HEK293 (cell line): ENCODE results near the gene TEX38.
A peak's percentile ranks its signal among the peaks of the same experiment; 100 is the strongest.

Experiments
- CTCF ChIA-PET: fragments of 350-600 bp; formaldehyde crosslinking; extraction: SDS; loops from one replicate; lab custom pipeline; 2021; ENCODE audit warnings: antibody characterized with exemption; lab: Yijun Ruan, JAX
- POLR2A ChIA-PET: fragments of 300-600 bp; formaldehyde crosslinking; extraction: SDS; loops from one replicate; lab custom pipeline; 2020; ENCODE audit warnings: antibody characterized with exemption, inconsistent platforms; lab: Yijun Ruan, JAX
- H3K27ac ChIP-seq: fragments of 200-500 bp; sonication (Bioruptor generic); 2 replicates; pipeline ENCODE4 v1.5.1; 2014; ENCODE audit warnings: low read depth, low read length, control low read depth, inconsistent platforms; ENCODE audit errors: extremely low read depth
- H3K36me3 ChIP-seq, 2 experiments: fragments of 200-500 bp in 1 of 2; sonication (Bioruptor generic) in 1 of 2; 1 replicate in 1 of 2; 2 replicates in 1 of 2; pipeline ENCODE4 v1.5.1; 2014 to 2017; ENCODE audit warnings: inconsistent platforms in 2 of 2, low read length in 2 of 2; ENCODE audit not compliant: control insufficient read depth in 2 of 2, insufficient read depth in 1 of 2
- H3K4me1 ChIP-seq: fragments of 200-500 bp; sonication (Bioruptor generic); 2 replicates; pipeline ENCODE4 v1.5.1; 2014; ENCODE audit warnings: mild to moderate bottlenecking, low read length, inconsistent platforms; ENCODE audit not compliant: control insufficient read depth, insufficient read depth
- H3K4me3 ChIP-seq: 2 replicates; pipeline ENCODE4 v1.5.1; 2011; ENCODE audit warnings: low read depth, mild to moderate bottlenecking, control low read depth, low read length, moderate library complexity
- H3K9me3 ChIP-seq: fragments of 200-500 bp; sonication (Bioruptor generic); 2 replicates; pipeline ENCODE4 v1.5.1; 2014; ENCODE audit warnings: low read depth, low read length, inconsistent platforms; ENCODE audit not compliant: control insufficient read depth, insufficient read depth
- PRDM1 ChIP-seq: fragments of 450-650 bp; formaldehyde crosslinking; IDR thresholded peaks from 2 replicates; pipeline ENCODE4; 2016; ENCODE audit warnings: missing biosample characterization, missing genetic modification characterization
- PRDM10 ChIP-seq: fragments of 450-650 bp; formaldehyde crosslinking; IDR thresholded peaks from 2 replicates; pipeline ENCODE4 v1.5.1; 2016; ENCODE audit warnings: missing biosample characterization, missing genetic modification characterization
- PRDM6 ChIP-seq: fragments of 450-650 bp; formaldehyde crosslinking; IDR thresholded peaks from 2 replicates; pipeline ENCODE4 v1.5.1; 2017; ENCODE audit warnings: missing biosample characterization, missing genetic modification characterization
- REST ChIP-seq: fragments of 450-650 bp; formaldehyde crosslinking; IDR thresholded peaks from 2 replicates; pipeline ENCODE4 v1.5.1; 2016; ENCODE audit warnings: missing biosample characterization, missing genetic modification characterization
- SALL2 ChIP-seq: fragments of 450-650 bp; formaldehyde crosslinking; IDR thresholded peaks from 2 replicates; pipeline ENCODE4 v1.5.0; 2017; ENCODE audit warnings: missing biosample characterization, mild to moderate bottlenecking, missing genetic modification characterization, borderline replicate concordance
- SCRT1 ChIP-seq: fragments of 450-650 bp; formaldehyde crosslinking; IDR thresholded peaks from 2 replicates; pipeline ENCODE4 v1.5.1; 2016; ENCODE audit warnings: missing biosample characterization, missing genetic modification characterization, borderline replicate concordance
- WT1 ChIP-seq: fragments of 450-650 bp; formaldehyde crosslinking; IDR thresholded peaks from 2 replicates; pipeline ENCODE4 v1.5.1; 2016; ENCODE audit warnings: missing biosample characterization, missing genetic modification characterization
- YY2 ChIP-seq: fragments of 450-650 bp; formaldehyde crosslinking; IDR thresholded peaks from 2 replicates; pipeline ENCODE4 v1.5.1; 2016; ENCODE audit warnings: missing biosample characterization, missing genetic modification characterization
- ZBTB6 ChIP-seq: fragments of 450-650 bp; formaldehyde crosslinking; IDR thresholded peaks from 2 replicates; pipeline ENCODE4 v1.5.1; 2017; ENCODE audit warnings: missing biosample characterization, missing genetic modification characterization
- ZNF146 ChIP-seq: fragments of 450-650 bp; formaldehyde crosslinking; IDR thresholded peaks from 2 replicates; pipeline ENCODE4 v1.5.1; 2016; ENCODE audit warnings: missing biosample characterization, missing genetic modification characterization
- ZNF26 ChIP-seq: fragments of 450-650 bp; formaldehyde crosslinking; IDR thresholded peaks from 2 replicates; pipeline ENCODE4 v1.5.1; 2016; ENCODE audit warnings: missing biosample characterization, missing genetic modification characterization
- ZNF311 ChIP-seq: fragments of 450-650 bp; formaldehyde crosslinking; IDR thresholded peaks from 2 replicates; pipeline ENCODE4 v1.5.1; 2017; ENCODE audit warnings: missing biosample characterization, missing genetic modification characterization, borderline replicate concordance
- ZNF341 ChIP-seq: fragments of 450-650 bp; formaldehyde crosslinking; IDR thresholded peaks from 2 replicates; pipeline ENCODE4; 2016; ENCODE audit warnings: low read depth, missing biosample characterization, missing genetic modification characterization
- ZNF366 ChIP-seq: fragments of 450-650 bp; formaldehyde crosslinking; conservative IDR thresholded peaks from 2 replicates; pipeline ENCODE4 v1.5.1; 2016; ENCODE audit warnings: missing biosample characterization, missing genetic modification characterization
- ZNF423 ChIP-seq: fragments of 450-650 bp; formaldehyde crosslinking; IDR thresholded peaks from 2 replicates; pipeline ENCODE4 v1.5.1; 2016; ENCODE audit warnings: missing biosample characterization, missing genetic modification characterization
- ZNF449 ChIP-seq: fragments of 450-650 bp; formaldehyde crosslinking; IDR thresholded peaks from 2 replicates; pipeline ENCODE4 v1.5.1; 2017; ENCODE audit warnings: missing biosample characterization, mild to moderate bottlenecking, missing genetic modification characterization, moderate library complexity
- ZNF624 ChIP-seq: fragments of 450-650 bp; formaldehyde crosslinking; IDR thresholded peaks from 2 replicates; pipeline ENCODE4 v1.5.1; 2017; ENCODE audit warnings: missing biosample characterization, missing genetic modification characterization
- ZNF664 ChIP-seq: fragments of 450-650 bp; formaldehyde crosslinking; IDR thresholded peaks from 2 replicates; pipeline ENCODE4 v1.5.1; 2016; ENCODE audit warnings: missing biosample characterization, missing genetic modification characterization
- ZXDB ChIP-seq: fragments of 450-650 bp; formaldehyde crosslinking; IDR thresholded peaks from 2 replicates; pipeline ENCODE4 v1.5.1; 2016; ENCODE audit warnings: missing biosample characterization, missing genetic modification characterization

The TEX38 gene

GRCh38 chr1:46684670-46685069 is 13.0 kb downstream of the TEX38 start (continued):
- no peak for TF ChIP-seq ZNF26 (tag by site-specific recombination)
- no peak for TF ChIP-seq SCRT1 (tag by site-specific recombination)
- no peak for TF ChIP-seq SALL2 (tag by site-specific recombination)
- no peak for TF ChIP-seq YY2
- TF ChIP-seq ZNF311 (tag by site-specific recombination): no peak
- TF ChIP-seq ZNF423 (tag by site-specific recombination): no peak

GRCh38 chr1:46686255-46686654 is 14.6 kb downstream of the TEX38 start:
- ChIA-PET POLR2A (no interaction called here), CTCF (no interaction called here)
- Histone ChIP-seq H3K4me1 (no peaks in the 10 kb centered on the region), H3K9me3 (no peaks in the 10 kb centered on the region), H3K36me3 (peaks cover 20 to 99% of the 10 kb centered on the region in 2 experiments), H3K27ac (no peak overlapping the region), H3K4me3 (no peak overlapping the region)
- TF ChIP-seq ZBTB6 (tag by site-specific recombination): no peak
- peak; percentile 36; the same call in 1 of the 2 replicates for TF ChIP-seq PRDM6 (tag by site-specific recombination)

GRCh38 chr1:46687093-46687659 is 15.5 kb downstream of the TEX38 start:
- Histone ChIP-seq H3K4me3 (no peak overlapping the region), H3K36me3 (peaks cover 20 to 99% of the 10 kb centered on the region in 2 experiments), H3K27ac (no peak overlapping the region), H3K9me3 (no peaks in the 10 kb centered on the region), H3K4me1 (no peaks in the 10 kb centered on the region)
- ChIA-PET CTCF (interaction anchor here (0.6 kb wide), 1 partner anchor 38 kb away, joined by 4 read pairs; no protein-coding TSS in a partner anchor), POLR2A (no interaction called here)
- TF ChIP-seq WT1 (no peak), ZNF146 (tag by site-specific recombination) (no peak), REST (no peak), ZNF341 (peak; percentile 78), PRDM10 (peak; percentile 21; the same call in 1 of the 2 replicates), PRDM1 (tag by site-specific recombination) (0 out of 2 replicates have a peak, but pooled peaks have one; percentile 8), ZNF449 (tag by site-specific recombination) (no peak), ZNF366 (tag by site-specific recombination) (peak; percentile 27; the same call in 1 of the 2 replicates), ZNF664 (tag by site-specific recombination) (no peak), ZNF624 (tag by site-specific recombination) (no peak), ZXDB (tag by site-specific recombination) (no peak)
